HCT116 (cell line): ENCODE measurements around the gene DAZAP1. TPM values are rescaled to one million over a fixed set of nuclear protein-coding genes. Genes with fewer than 3 reads are reported as not detected.

Experiments
- ATAC-seq: fragments of 200-7000 bp; cut with Tn5 transposase; 2 replicates; pipeline ENCODE4 v1.9.1; 2020; ENCODE audit warnings: mild to moderate bottlenecking, moderate library complexity
- BruUV-seq: library from RNA; stranded (reverse); fragments of 400-500 nt; replicated peaks from 2 replicates; lab custom pipeline; 2021; lab: Mats Ljungman, UMichigan
- CTCF ChIA-PET: fragments of 300-600 bp; sonication (Branson Sonifier 250); formaldehyde crosslinking; loops from one replicate; lab custom pipeline; 2021; ENCODE audit warnings: antibody characterized with exemption; lab: Charles Lee
- POLR2A ChIA-PET: fragments of 300-600, 350-600 bp; sonication (Branson Sonifier 250); formaldehyde crosslinking; loops from one replicate; lab custom pipeline; 2021; ENCODE audit warnings: antibody characterized with exemption; lab: Charles Lee
- RAD21 ChIA-PET, 2 experiments: fragments of 300-600 bp; sonication (Branson Sonifier 250); formaldehyde crosslinking; loops; one replicate each; lab custom pipeline; 2023; ENCODE audit warnings: low total read pairs in 2 of 2; ENCODE audit not compliant: uncharacterized antibody in 2 of 2, unreplicated experiment in 2 of 2, low non-redundant PET in 1 of 2; lab: Charles Lee
- DNase-seq: peaks from one replicate; pipeline ENCODE4 v3.0.0-alpha.2; 2010; ENCODE audit warnings: low read depth, low spot score
- H2AFZ ChIP-seq: fragments of 200-600 bp; shearing (Covaris generic), sonication (generic); 2 replicates; pipeline ENCODE4 v1.6.1; 2017; ENCODE audit warnings: low read depth, mixed run types, mixed read lengths, antibody characterized with exemption, low read length; ENCODE audit not compliant: poor library complexity, severe bottlenecking
- H3K27ac ChIP-seq: 2 replicates; pipeline ENCODE4 v1.5.1; 2012; ENCODE audit warnings: low read depth, low read length
- H3K27me3 ChIP-seq: fragments of 200-600 bp; sonication (generic); 2 replicates; pipeline ENCODE4 v1.6.1; 2016; ENCODE audit warnings: mixed run types, low read length, mixed read lengths; ENCODE audit not compliant: insufficient read depth
- H3K36me3 ChIP-seq, 2 experiments: fragments of 200-500 bp in 1 of 2; fragments of 200-600 bp in 1 of 2; sonication (Bioruptor generic) in 1 of 2; sonication (generic) in 1 of 2; 2 replicates each; pipeline versions ENCODE4 v1.5.1 to v1.6.1; 2014 to 2016; ENCODE audit warnings: low read length in 2 of 2, inconsistent platforms in 1 of 2, mixed read lengths in 1 of 2, mixed run types in 1 of 2; ENCODE audit not compliant: insufficient read depth in 2 of 2, control insufficient read depth in 1 of 2
- H3K4me1 ChIP-seq, 2 experiments: fragments of 200-600 bp in 1 of 2; sonication (generic) in 1 of 2; 2 replicates each; pipeline versions ENCODE4 v1.5.1 to v1.6.1; 2012 to 2017; ENCODE audit warnings: low read length in 2 of 2, inconsistent platforms in 1 of 2, mild to moderate bottlenecking in 1 of 2, mixed read lengths in 1 of 2, mixed run types in 1 of 2, moderate library complexity in 1 of 2; ENCODE audit not compliant: insufficient read depth in 2 of 2, control insufficient read depth in 1 of 2
- H3K4me2 ChIP-seq: fragments of 200-600 bp; sonication (generic); 2 replicates; pipeline ENCODE4 v1.6.1; 2017; ENCODE audit warnings: mixed run types, low read length, mixed read lengths
- H3K4me3 ChIP-seq, 2 experiments: fragments of 200-600 bp in 1 of 2; sonication (generic) in 1 of 2; replicated peaks in 1 of 2; 2 replicates each; pipeline ENCODE4 v1.5.1; 2011 to 2016; ENCODE audit warnings: low read length in 2 of 2, control low read depth in 1 of 2, low read depth in 1 of 2, mild to moderate bottlenecking in 1 of 2, mixed read lengths in 1 of 2, mixed run types in 1 of 2
- H3K79me2 ChIP-seq: fragments of 200-600 bp; sonication (generic); 2 replicates; pipeline ENCODE4 v1.6.1; 2017; ENCODE audit warnings: mild to moderate bottlenecking, mixed run types, low read length, moderate library complexity, mixed read lengths; ENCODE audit not compliant: insufficient read depth
- H3K9ac ChIP-seq: fragments of 200-600 bp; sonication (generic); 2 replicates; pipeline ENCODE4 v1.6.1; 2016; ENCODE audit warnings: low read length, mixed read lengths
- H3K9me2 ChIP-seq: fragments of 200-600 bp; sonication (generic), shearing (Covaris generic); 2 replicates; pipeline ENCODE4 v1.6.1; 2017; ENCODE audit warnings: mixed run types, mild to moderate bottlenecking, moderate library complexity; ENCODE audit not compliant: insufficient read depth
- H3K9me3 ChIP-seq, 2 experiments: fragments of 200-500 bp in 1 of 2; fragments of 200-600 bp in 1 of 2; sonication (Bioruptor generic) in 1 of 2; sonication (generic) in 1 of 2; 2 replicates each; pipeline ENCODE4 v1.6.1; 2014 to 2017; ENCODE audit warnings: low read length in 2 of 2, mixed read lengths in 2 of 2, inconsistent platforms in 1 of 2, low read depth in 1 of 2, mild to moderate bottlenecking in 1 of 2, mixed run types in 1 of 2, moderate library complexity in 1 of 2; ENCODE audit not compliant: control insufficient read depth in 1 of 2, insufficient read depth in 1 of 2
- H4K20me1 ChIP-seq: fragments of 200-600 bp; sonication (generic), shearing (Covaris generic); 2 replicates; pipeline ENCODE4 v1.6.1; 2017; ENCODE audit warnings: mixed run types, mild to moderate bottlenecking, moderate library complexity; ENCODE audit not compliant: insufficient read depth
- EGR1 ChIP-seq: IDR thresholded peaks from 2 replicates; pipeline ENCODE4 v1.6.1; 2012; ENCODE audit warnings: low read depth
- ELF1 ChIP-seq: IDR thresholded peaks from 2 replicates; pipeline ENCODE4 v1.6.1; 2012; ENCODE audit warnings: low read depth, borderline replicate concordance
- EZH2phosphoT487 ChIP-seq: fragments of 200-600 bp; IDR thresholded peaks from 2 replicates; pipeline ENCODE4 v1.6.1; 2018; ENCODE audit warnings: antibody characterized with exemption, borderline replicate concordance
- MAX ChIP-seq: IDR thresholded peaks from 2 replicates; pipeline ENCODE4 v1.6.1; 2012
- POLR2A ChIP-seq: IDR thresholded peaks from 2 replicates; pipeline ENCODE4 v1.7.0; 2011; ENCODE audit warnings: borderline replicate concordance; ENCODE audit not compliant: insufficient read depth, insufficient read length; ENCODE audit errors: extremely low read depth
- SIN3A ChIP-seq: IDR thresholded peaks from 2 replicates; pipeline ENCODE4 v1.6.1; 2012; ENCODE audit warnings: low read depth
- SP1 ChIP-seq: IDR thresholded peaks from 2 replicates; pipeline ENCODE4 v1.6.1; 2012; ENCODE audit warnings: low read depth
- TCF7L2 ChIP-seq: IDR thresholded peaks from 2 replicates; pipeline ENCODE4 v1.7.0; 2011; ENCODE audit warnings: borderline replicate concordance, inconsistent platforms; ENCODE audit not compliant: insufficient read depth, insufficient read length; ENCODE audit errors: extremely low read depth
- YY1 ChIP-seq: IDR thresholded peaks from 2 replicates; pipeline ENCODE4 v1.6.1; 2011; ENCODE audit warnings: low read length, low read depth, moderate library complexity, mild to moderate bottlenecking; ENCODE audit not compliant: insufficient replicate concordance; ENCODE audit errors: extremely low read depth
- intact Hi-C: fragments of 100-400 bp; cut with micrococcal nuclease; formaldehyde crosslinking; loops from 2 replicates; pipeline ENCODE4 v1.10.0; 2022
- total RNA-seq: library from RNA; stranded (reverse); gene quantifications from one replicate; pipeline ENCODE4 v1.2.1, GENCODE V29; 2021; ENCODE audit not compliant: unreplicated experiment
- TF ChIP-seq, protein P1 (sequence below): IDR thresholded peaks from 2 replicates; pipeline ENCODE4 v1.6.1; 2012

DAZAP1 gene
- total RNA-seq, 1 experiment from 2014 or later, result 191 TPM

DNA sequence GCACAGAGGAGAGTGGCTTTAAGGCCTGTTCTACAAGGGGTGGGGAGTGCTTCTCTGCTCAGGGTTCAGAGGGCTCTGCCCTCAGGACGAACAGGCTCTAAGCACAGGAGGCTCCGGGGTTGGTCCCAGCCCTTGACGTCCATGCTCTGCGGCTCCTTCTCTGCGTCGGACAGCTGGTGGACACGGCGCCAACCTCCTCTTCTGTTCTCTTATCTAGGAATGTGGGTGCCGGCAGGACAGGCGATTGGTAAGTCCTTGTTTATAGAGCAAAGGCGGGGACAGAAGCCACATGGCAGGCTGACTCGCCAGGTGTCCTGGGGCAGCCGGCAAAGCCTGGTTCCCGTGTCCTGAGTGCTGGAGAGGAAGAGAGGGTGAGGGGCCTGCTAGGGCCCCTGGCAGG is 22.4 kb downstream of the DAZAP1 start:
- DNase-seq, result no peak
- H3K36me3 ChIP-seq, result peaks cover 38 to 71% of the 10 kb centered on the region in 2 experiments; a peak in 3 of 4 replicates
- H2AFZ ChIP-seq, result no peak overlapping the region
- H3K9me2 ChIP-seq, result no peaks in the 10 kb centered on the region
- H4K20me1 ChIP-seq, result no peaks in the 10 kb centered on the region
- POLR2A ChIA-PET, result no interaction called here
- no peaks in the 10 kb centered on the region for H3K27me3 ChIP-seq
- H3K4me2 ChIP-seq, result no peak overlapping the region
- ATAC-seq, result 0 out of 2 replicates have a peak, but pooled peaks have one; percentile 10
- intact Hi-C loops, result no loop called here
- H3K4me1 ChIP-seq, result no peaks in the 10 kb centered on the region
- TF ChIP-seq SP1 (no peak), EGR1 (no peak), MAX (no peak), YY1 (no peak), SIN3A (no peak), POLR2A (no peak)
- H3K9ac ChIP-seq, result no peak overlapping the region
- peaks cover 68% of the 10 kb centered on the region for H3K79me2 ChIP-seq
- no peaks in the 10 kb centered on the region for H3K9me3 ChIP-seq
- RAD21 ChIA-PET, result no interaction called here
- no peak overlapping the region for H3K27ac ChIP-seq
- BruUV-seq, result no TSS peak
- H3K4me3 ChIP-seq, result no peak overlapping the region
- CTCF ChIA-PET, result no interaction called here

GRCh38 chr19:1430246-1430645 is 22.9 kb downstream of the DAZAP1 start:
- POLR2A ChIA-PET, result no interaction called here
- no peaks in the 10 kb centered on the region for H4K20me1 ChIP-seq
- no peak overlapping the region for H3K9ac ChIP-seq
- RAD21 ChIA-PET, result no interaction called here
- BruUV-seq, result no TSS peak
- H3K27ac ChIP-seq, result no peak overlapping the region
- TF ChIP-seq TCF7L2 (no peak), ELF1 (no peak), SP1 (no peak), EZH2phosphoT487 (no peak)
- TF ChIP-seq, protein P1, sequence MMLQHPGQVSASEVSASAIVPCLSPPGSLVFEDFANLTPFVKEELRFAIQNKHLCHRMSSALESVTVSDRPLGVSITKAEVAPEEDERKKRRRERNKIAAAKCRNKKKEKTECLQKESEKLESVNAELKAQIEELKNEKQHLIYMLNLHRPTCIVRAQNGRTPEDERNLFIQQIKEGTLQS, result no peak
- no peak for ATAC-seq
- no peaks in the 10 kb centered on the region for H3K27me3 ChIP-seq
- peaks cover 42 to 66% of the 10 kb centered on the region in 2 experiments; a peak in 3 of 4 replicates for H3K36me3 ChIP-seq
- peaks cover 63% of the 10 kb centered on the region for H3K79me2 ChIP-seq
- H3K9me2 ChIP-seq, result no peaks in the 10 kb centered on the region
- no peak overlapping the region for H3K4me3 ChIP-seq
- intact Hi-C loops, result no loop called here
- H2AFZ ChIP-seq, result no peak overlapping the region
- no peaks in the 10 kb centered on the region for H3K9me3 ChIP-seq
- H3K4me1 ChIP-seq, result no peaks in the 10 kb centered on the region
- H3K4me2 ChIP-seq, result no peak overlapping the region
- CTCF ChIA-PET, result no interaction called here
- no peak for DNase-seq
